Measurements from ENCODE around the gene CADPS2.

The CADPS2 gene

DNA sequence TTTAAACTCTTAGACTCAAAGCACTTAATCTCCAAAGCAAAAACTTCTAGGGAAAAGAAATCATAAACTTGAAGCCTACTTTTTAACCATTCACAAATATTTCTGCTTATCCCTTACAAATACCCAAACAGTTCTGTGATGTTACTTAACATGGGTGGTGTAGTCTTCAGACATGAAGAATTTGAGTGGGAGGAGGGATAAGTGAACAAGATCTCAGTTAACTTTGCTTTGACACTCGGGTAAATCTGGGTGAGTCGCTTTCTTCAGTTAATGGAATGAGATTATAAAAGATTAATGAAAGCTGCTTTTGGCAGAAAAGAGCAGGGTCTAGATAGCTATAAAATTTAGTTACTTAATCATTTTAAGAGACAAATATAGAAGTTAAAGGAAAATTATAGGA is 234.8 kb downstream of the CADPS2 start:
- H4K20me1 ChIP-seq (ENCODE audit: low read depth, low read length), result no peaks in the 10 kb centered on the region
- no peak overlapping the region for H3K4me2 ChIP-seq (ENCODE audit: low read depth, low read length, poor library complexity, severe bottlenecking)
- H3K27me3 ChIP-seq (ENCODE audit: low read length), result no peaks in the 10 kb centered on the region
- H3K4me3 ChIP-seq (ENCODE audit: insufficient read depth, low read length, poor library complexity, severe bottlenecking), result no peak overlapping the region
- H3K9me2 ChIP-seq (replicated peaks; ENCODE audit: insufficient read depth, low read length), result no peaks in the 10 kb centered on the region
- no peak overlapping the region for H3K27ac ChIP-seq (ENCODE audit: low read depth, low read length)
- no peaks in the 10 kb centered on the region for H3K36me3 ChIP-seq (ENCODE audit: low read length)
- H2AFZ ChIP-seq (ENCODE audit: low read depth, low read length, severe bottlenecking), result no peak overlapping the region
- no peak for TF ChIP-seq EZH2phosphoT487 (conservative IDR thresholded peaks at IDR 0.05; ENCODE audit: low read length)
- TF ChIP-seq, protein P1, sequence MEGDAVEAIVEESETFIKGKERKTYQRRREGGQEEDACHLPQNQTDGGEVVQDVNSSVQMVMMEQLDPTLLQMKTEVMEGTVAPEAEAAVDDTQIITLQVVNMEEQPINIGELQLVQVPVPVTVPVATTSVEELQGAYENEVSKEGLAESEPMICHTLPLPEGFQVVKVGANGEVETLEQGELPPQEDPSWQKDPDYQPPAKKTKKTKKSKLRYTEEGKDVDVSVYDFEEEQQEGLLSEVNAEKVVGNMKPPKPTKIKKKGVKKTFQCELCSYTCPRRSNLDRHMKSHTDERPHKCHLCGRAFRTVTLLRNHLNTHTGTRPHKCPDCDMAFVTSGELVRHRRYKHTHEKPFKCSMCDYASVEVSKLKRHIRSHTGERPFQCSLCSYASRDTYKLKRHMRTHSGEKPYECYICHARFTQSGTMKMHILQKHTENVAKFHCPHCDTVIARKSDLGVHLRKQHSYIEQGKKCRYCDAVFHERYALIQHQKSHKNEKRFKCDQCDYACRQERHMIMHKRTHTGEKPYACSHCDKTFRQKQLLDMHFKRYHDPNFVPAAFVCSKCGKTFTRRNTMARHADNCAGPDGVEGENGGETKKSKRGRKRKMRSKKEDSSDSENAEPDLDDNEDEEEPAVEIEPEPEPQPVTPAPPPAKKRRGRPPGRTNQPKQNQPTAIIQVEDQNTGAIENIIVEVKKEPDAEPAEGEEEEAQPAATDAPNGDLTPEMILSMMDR (IDR thresholded peaks at IDR 0.05; ENCODE audit: insufficient read depth, low read length, poor library complexity, severe bottlenecking), result no peak
- H3K9me3 ChIP-seq (ENCODE audit: insufficient read depth, low read length), result no peaks in the 10 kb centered on the region
- no peak overlapping the region for H3K9ac ChIP-seq (ENCODE audit: low read length)
- no peaks in the 10 kb centered on the region for H3F3A ChIP-seq (ENCODE audit: insufficient read depth)
- no peaks in the 10 kb centered on the region for H3K79me2 ChIP-seq (ENCODE audit: insufficient read depth, low read length)

- H3K36me3 ChIP-seq (ENCODE audit: low read length), result no peaks in the 10 kb centered on the region
- TF ChIP-seq EZH2phosphoT487 (conservative IDR thresholded peaks at IDR 0.05; ENCODE audit: low read length), result no peak
- TF ChIP-seq, protein P1 (IDR thresholded peaks at IDR 0.05; ENCODE audit: insufficient read depth, low read length, poor library complexity, severe bottlenecking), result no peak
- no peak overlapping the region for H3K9ac ChIP-seq (ENCODE audit: low read length)
- H3K9me2 ChIP-seq (replicated peaks; ENCODE audit: insufficient read depth, low read length), result no peaks in the 10 kb centered on the region
- H4K20me1 ChIP-seq (ENCODE audit: low read depth, low read length), result no peaks in the 10 kb centered on the region
- no peaks in the 10 kb centered on the region for H3K27me3 ChIP-seq (ENCODE audit: low read length)
- H3K4me2 ChIP-seq (ENCODE audit: low read depth, low read length, poor library complexity, severe bottlenecking), result no peak overlapping the region
- H3F3A ChIP-seq (ENCODE audit: insufficient read depth), result no peaks in the 10 kb centered on the region
- H3K4me3 ChIP-seq (ENCODE audit: insufficient read depth, low read length, poor library complexity, severe bottlenecking), result no peak overlapping the region
- H3K27ac ChIP-seq (ENCODE audit: low read depth, low read length), result no peak overlapping the region
- no peaks in the 10 kb centered on the region for H3K9me3 ChIP-seq (ENCODE audit: insufficient read depth, low read length)
- no peaks in the 10 kb centered on the region for H3K79me2 ChIP-seq (ENCODE audit: insufficient read depth, low read length)
- H2AFZ ChIP-seq (ENCODE audit: low read depth, low read length, severe bottlenecking), result no peak overlapping the region
Measured at GRCh38 chr7:122643250-122643649, 243.0 kb downstream of the CADPS2 start.

DNA sequence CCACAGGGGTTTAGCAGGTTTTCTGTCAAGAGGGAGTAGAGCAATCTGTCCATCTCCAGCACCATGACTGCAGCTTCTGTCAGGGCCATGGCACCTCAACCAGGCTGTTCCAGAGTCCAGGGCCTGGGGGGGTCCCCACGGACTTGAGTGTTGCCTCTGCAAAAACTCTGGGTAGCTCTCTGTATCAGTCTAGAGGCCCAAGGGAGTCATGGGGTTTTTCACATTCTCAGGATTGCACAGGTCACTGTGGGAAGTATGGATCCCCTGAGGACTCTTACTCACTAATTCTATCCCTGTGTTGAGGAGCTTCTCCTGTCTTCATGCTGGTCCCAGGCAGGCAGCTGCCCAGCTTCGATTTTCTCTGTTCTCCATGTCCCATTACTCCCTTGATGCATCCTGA is 247.8 kb downstream of the CADPS2 start:
- no peaks in the 10 kb centered on the region for H3K36me3 ChIP-seq (ENCODE audit: low read length)
- H2AFZ ChIP-seq (ENCODE audit: low read depth, low read length, severe bottlenecking), result no peak overlapping the region
- no peaks in the 10 kb centered on the region for H3K79me2 ChIP-seq (ENCODE audit: insufficient read depth, low read length)
- H3K4me3 ChIP-seq (ENCODE audit: insufficient read depth, low read length, poor library complexity, severe bottlenecking), result no peak overlapping the region
- H3K27me3 ChIP-seq (ENCODE audit: low read length), result no peaks in the 10 kb centered on the region
- H4K20me1 ChIP-seq (ENCODE audit: low read depth, low read length), result no peaks in the 10 kb centered on the region
- no peak overlapping the region for H3K9ac ChIP-seq (ENCODE audit: low read length)
- no peak overlapping the region for H3K27ac ChIP-seq (ENCODE audit: low read depth, low read length)
- no peaks in the 10 kb centered on the region for H3K9me2 ChIP-seq (replicated peaks; ENCODE audit: insufficient read depth, low read length)
- no peak overlapping the region for H3K4me2 ChIP-seq (ENCODE audit: low read depth, low read length, poor library complexity, severe bottlenecking)
- TF ChIP-seq, protein P1 (IDR thresholded peaks at IDR 0.05; ENCODE audit: insufficient read depth, low read length, poor library complexity, severe bottlenecking), result no peak
- TF ChIP-seq EZH2phosphoT487 (conservative IDR thresholded peaks at IDR 0.05; ENCODE audit: low read length), result no peak
- no peaks in the 10 kb centered on the region for H3K9me3 ChIP-seq (ENCODE audit: insufficient read depth, low read length)
- no peaks in the 10 kb centered on the region for H3F3A ChIP-seq (ENCODE audit: insufficient read depth)
